NOMO-1 treated with DMSO at 0.1 percent for 48 hours (cell line): ENCODE measurements around the gene SPRYD3.
"Not testable (repeated sequence)": the region's sequence is repeated elsewhere in the genome, so short reads cannot be mapped to it uniquely, and the experiment has no call there.

Experiments
- DNase-seq: peaks from one replicate; lab custom pipeline; 2025; ENCODE audit not compliant: unreplicated experiment; lab: John Stamatoyannopoulos, UW

Gene SPRYD3, protein sequence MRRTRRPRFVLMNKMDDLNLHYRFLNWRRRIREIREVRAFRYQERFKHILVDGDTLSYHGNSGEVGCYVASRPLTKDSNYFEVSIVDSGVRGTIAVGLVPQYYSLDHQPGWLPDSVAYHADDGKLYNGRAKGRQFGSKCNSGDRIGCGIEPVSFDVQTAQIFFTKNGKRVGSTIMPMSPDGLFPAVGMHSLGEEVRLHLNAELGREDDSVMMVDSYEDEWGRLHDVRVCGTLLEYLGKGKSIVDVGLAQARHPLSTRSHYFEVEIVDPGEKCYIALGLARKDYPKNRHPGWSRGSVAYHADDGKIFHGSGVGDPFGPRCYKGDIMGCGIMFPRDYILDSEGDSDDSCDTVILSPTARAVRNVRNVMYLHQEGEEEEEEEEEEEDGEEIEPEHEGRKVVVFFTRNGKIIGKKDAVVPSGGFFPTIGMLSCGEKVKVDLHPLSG

DNA sequence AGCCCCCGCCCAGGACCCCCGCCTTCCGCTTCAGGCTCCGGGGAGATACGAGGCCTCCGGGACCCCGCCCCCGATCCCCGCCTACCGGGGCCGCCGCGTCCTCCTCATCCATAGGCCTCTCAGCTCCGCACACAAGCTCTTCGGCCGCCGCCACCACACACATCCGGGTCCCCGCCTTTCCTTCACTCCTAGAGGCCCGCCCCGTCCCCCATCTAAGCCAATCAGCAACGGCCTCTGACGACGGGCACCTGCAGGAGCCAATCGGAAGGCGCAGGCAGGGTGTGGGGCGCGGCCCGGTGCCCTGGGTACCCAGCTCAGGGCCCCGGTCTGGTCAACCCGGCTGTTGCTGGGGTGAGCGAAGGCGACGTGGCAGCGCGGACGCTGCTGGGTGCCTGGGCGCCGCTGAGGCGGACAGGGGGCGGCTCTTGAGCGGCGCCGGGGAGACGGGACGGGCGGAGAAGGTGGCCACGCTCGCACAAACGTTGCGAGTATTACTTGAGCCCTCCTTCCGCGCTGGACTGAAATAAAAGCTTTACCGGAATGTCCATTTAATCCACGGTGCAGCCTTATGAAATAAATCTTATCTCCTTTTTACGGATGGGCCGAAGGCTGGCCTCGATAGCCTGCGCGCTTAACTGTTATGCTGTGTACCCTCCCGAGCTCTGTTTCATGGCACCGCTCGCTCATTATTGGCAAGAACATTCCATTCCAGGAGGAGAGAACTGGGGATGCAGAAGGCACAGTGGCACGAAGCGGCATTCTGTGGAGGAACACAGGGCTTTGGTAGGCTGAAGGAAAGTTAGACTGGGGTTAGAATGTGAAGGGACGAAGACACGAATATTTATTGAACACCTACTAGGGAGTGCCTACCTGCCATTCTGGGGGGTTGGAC is at the start of gene SPRYD3:
SPRYD3 (minus strand) TSS at position 165 of the 892 bp plus-strand sequence; CDS start at position 108, 57 bp downstream.
- DNase-seq: peak; percentile 96

DNA sequence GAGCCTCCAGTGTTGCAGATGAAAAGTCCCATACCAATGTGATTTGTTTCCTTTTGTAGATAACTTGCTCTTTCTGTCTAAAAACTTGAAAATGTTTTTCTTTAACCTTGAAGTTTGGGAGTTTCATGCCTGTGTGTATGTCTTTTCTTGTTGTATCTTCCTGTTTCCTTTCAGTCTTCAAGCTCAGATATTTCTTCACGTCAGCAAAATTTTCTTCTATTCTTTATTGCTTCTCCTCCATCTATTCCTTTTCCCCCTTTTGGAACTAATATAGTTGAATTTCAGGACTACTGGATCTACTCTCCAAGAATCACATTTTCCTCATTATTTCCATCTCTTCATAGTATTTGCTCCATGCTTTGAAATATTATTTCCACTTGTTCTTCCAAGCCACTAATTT is 48.0 kb upstream of the SPRYD3 start:
- DNase-seq: no peak

DNA sequence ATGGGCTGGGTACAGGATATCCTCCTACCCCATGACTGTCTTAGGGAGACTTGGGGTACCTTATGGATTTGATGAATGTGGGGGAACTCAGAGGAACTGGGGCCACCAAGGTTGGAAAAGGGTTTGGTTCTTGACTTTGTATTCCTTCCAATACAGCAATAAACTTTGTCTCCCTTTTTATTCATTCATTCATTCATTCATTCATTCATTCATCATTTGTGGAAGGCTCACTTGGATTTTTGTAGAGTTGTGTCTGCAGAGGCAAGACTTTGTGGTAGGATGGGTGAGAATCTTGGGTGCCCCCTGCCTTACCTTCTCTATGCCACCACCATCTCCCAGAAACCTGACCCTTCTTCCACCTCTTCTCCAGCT is 45.1 kb upstream of the SPRYD3 start:
- DNase-seq: no peak

DNA sequence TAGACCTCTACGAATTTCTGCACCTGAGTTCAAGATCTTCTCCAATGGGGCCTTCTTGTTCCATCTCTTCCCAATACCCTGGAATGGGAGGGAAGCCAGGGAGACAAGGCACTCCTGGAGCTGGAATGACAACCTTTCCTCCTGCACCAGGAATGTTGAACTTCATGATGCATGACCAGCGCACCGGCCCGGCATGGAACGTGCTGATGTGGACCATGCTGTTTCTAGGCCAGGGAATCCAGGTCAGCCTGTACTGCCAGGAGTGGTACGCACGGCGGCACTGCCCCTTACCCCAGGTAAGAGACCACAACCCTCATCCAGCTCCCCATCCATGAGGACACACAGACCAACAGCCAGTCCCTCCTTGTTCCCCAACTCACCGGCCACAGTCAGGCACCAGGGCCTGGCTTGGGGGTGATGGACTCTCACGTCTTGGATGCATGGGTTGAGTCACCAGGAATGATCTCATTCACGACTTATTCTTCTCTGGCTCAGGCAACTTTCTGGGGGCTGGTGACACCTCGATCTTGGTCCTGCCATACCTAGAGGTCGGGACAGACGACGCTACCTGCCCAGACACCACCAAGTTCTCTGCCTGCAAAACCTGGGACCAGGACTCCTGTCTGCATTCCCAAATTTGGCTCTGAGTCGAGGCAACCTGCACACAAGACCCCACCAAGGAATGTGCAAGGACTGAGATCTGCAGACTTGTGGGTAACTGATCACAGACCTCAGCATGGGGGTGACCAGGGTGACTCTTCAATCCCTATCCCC is 44.6 kb upstream of the SPRYD3 start:
- no peak for DNase-seq

DNA sequence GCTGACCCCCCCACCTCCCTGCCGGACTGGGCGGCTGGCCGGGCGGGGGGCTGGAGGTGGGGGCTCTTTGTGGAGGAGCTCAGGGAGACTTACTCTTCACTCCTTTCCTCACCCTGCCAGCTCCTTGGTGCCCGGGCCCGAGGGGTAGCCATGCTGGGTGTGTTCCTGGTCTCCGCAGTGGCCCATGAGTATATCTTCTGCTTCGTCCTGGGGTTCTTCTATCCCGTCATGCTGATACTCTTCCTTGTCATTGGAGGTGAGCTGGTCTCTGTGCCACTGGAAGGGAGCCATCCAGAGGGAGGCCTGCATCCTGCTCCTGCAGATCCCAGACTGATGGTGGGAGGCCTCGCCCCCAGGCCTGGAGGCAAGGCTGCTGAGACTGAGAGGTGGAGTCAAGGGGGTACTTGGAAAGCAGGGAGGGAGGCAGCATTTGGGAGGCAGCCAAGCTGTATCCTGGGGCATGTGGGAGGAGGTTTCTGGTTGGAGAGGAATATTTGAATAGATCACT is 43.8 kb upstream of the SPRYD3 start:
- DNase-seq: no peak

DNA sequence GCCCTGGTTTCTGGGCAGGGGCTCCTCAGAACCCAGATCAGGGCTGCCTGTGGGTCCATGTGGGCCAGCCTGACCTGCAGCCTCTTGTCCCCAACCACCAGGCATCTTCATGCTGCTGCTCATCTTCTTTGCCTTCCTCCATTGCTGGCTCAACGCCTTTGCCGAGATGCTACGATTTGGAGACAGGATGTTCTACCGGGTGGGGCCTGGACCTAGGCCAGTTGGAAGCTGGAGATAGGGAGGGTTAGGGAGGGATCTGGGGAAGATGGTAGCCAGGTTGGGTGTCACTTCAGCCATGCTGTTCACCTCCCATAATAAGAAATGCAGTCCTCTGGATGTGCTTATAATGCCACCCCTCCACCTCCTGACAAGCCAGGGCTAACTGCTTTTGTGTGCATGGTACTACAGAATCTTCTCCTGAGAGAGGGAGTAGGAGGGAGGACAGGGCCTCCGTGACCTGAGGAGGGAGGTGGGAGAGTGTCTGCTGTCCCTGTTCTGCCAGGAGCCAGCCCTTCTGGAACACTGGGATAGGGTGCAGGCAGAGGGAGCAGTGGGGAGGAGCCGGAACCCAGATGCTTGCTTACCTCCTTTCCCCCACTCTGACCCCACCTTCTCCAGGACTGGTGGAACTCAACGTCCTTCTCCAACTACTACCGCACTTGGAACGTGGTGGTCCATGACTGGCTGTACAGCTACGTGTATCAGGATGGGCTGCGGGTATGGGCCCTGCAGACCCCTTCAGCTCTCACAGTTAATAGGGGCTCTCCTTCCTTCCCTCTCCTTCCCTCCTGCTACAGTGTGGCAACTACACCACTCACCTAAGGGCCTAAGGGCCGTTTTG is 41.7 kb upstream of the SPRYD3 start:
- no peak for DNase-seq

DNA sequence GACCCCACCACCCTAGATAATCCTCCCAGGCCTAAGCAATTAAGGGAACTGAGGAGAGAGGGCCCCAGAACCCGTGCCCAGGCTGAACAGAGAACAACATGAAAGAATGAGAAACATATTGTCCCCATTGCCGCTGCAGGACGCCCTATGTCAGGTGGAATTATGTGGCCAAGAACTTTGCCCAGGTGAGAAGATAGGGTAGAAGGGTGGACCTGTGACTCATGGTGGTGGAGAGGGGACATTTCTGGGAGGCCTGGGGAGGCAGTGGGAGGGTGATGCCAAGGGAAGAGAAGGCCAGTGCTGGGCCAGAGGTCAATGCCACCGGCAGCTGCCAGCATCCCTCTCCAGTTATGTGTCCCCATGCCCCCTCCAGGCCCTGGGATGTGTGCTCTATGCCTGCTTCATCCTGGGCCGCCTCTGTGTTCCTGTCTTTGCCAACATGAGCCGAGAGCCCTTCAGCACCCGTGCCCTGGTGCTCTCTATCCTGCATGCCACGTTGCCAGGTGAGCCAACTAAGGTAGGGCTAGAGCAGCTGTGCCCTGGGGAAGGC is 39.6 kb upstream of the SPRYD3 start:
- no peak for DNase-seq

DNA sequence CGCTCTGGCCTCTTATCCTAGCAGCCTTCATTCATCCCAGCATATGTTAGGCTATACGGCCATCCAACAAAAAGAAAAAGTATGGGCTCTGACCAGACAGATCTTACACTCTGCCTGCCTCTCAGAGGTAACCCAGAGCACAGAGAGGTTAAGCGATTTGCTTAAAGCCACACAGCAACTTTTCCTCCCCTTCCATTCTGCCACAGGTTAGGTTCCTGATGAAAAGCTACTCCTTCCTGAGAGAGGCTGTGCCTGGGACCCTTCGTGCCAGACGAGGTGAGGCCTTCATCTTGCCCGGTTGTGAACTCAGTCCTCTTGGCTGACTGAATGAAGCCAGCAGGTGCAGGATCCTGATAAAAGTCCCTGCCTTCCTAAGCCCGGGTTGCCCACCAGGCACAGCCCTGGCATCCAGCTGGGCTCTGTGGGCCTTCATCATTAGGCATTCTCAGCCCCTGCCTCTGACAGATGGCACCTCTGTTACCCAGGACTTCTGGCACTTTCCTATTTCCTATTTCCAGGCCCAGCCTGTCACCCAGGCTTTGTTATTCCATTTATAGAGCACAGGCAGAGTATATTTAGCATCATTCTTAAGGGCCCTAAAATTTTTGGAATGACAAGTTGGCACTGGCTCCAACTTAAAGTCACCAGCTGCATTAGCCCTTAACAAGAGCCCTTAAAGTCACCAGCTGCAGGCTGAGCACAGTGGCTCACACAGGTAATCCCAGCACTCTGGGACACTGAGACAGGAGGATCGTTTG is 36.9 kb upstream of the SPRYD3 start:
- DNase-seq: no peak

DNA sequence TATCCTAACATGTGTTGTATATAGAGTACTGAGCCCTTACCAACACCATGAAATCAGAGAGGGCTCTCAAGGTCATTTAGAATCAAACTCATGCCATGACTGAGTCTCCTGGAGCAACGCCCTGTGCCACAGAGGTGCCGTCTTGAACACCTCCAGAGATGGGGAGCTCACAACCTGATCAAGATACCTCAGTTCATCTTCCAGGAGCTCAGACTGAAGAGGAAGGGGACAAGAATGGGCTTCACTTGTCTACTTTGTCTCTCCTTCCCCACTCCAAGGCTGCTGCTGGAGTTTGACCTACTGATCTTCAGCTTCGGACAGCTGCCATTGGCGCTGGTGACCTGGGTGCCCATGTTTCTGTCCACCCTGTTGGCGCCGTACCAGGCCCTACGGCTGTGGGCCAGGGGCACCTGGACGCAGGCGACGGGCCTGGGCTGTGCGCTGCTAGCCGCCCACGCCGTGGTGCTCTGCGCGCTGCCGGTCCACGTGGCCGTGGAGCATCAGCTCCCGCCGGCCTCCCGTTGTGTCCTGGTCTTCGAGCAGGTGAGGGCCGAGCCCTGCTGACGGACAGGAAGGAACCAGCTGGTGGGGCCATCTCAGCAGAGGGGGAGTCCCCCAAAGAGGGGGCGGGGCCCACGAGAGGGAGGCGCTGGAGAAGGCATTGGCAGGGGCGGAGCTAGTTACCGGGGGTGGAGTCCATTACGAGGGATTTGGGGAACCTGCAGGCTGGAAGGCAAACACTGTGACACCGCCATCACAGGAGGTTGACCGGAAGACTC is 36.1 kb upstream of the SPRYD3 start:
- DNase-seq: no peak

DNA sequence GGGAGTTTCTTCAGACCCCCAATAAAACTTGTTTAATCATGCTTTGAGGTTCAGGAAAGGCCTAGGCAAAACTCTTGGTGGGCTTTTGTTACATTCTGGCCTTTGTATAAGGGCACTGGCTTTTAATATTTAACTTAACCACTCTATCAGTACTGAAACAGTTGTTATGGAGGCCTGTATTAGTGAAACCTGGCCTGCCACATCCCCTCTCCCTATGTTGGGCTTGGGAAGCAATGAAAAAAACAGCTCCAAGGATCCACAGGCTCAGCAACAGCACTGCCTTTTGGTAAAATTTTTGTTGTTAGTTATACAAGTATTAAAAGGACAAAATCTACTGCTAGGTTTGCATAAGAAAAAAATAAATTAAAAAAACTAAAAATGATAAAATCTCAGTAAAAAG is 34.8 kb upstream of the SPRYD3 start:
- DNase-seq: no peak

DNA sequence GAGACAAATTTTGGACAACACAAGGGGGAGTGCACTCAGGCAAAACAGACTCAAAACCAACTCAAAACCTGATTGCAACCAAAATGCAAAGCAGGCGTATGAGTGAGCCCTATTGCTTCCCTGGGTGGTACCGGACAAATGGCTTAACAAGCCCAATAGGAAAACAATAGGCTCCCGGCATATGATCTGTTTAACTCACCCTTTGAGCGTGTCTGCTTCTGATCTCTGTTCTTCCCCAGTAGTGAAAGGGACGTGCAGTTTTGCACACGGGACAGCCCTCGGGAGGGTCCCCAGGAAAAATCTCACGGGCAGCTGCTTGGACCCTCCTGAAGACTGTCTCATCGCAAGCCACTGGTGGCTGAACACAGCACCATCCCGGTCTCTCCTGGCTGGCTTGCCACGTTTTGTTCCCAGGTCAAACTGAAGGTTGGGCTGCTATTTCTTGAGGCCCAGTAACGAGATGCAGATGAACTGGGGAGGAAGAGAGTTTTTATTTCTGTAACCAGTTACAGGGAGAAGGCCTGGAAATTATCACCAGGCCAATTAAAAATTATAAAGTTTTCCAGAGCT is 34.0 kb upstream of the SPRYD3 start:
- DNase-seq: no peak

DNA sequence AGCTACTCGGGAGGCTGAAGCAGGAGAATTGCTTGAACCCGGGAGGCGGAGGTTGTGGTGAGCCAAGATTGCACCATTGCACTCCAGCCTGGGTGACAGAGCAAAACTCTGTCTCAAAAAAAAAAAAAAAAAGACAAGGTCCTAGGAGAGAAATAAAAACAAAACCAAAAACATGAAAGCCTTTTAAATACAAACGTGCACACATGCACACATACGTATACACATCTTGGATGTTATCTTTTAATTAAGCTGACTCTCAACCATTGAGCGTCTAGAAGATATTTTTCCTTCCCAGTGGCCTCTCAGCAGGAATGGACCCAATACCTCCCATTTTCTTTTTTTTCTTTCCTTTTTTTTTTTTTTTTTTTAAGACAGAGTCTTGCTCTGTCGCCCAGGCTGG is 33.2 kb upstream of the SPRYD3 start:
- not testable (repeated sequence) for DNase-seq

DNA sequence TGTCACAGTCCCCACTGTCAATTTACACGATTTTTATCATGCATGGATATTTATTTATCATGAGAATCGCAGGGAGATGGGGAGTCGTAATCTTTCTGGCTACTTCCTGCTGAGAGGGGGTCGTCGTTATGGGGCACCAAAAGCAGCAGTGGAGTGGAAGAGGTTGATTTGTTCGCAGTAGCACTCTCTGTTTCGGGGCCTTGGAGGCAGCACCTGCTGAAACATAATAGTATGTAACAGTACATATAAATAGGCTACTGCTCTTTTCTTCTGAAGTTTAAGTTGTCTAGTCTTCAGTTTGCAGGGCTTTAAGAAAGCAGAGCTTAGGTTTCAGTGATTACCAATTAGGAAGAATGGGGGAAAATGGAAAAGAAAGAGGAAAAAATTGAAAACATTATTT is 27.9 kb upstream of the SPRYD3 start:
- DNase-seq: no peak

DNA sequence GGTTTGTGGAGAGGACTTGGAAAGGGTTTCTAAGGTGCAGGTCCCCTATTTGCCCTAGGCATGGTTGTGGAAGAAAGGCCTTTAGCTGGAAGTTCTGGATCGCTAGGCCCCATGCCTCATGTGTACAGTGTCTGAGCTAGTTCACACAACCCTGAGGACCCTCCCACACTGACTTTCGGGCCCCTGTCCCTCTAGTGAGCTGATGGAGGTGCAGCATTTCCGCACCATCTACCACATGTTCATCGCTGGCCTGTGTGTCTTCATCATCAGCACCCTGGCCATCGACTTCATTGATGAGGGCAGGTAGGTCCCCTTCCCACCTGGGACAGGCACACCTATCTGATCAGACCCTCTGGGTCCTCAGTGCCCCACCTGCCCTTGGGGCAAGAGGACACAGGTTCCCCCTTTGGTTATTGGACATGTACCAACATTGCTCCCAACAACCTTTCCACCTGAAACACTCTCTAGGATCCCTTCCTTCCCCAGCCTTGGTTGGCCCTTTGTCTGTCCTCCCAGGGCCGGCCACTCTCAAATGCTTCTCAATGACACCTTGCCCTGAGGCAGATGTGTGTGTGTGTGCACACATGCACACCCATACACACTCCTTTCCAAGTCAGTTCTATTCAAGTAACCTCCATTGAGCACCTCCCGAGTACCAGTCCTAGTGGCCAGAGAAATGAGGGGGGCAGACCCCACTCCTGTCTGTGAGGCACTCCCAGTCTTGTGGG is 26.7 kb upstream of the SPRYD3 start:
- no peak for DNase-seq

DNA sequence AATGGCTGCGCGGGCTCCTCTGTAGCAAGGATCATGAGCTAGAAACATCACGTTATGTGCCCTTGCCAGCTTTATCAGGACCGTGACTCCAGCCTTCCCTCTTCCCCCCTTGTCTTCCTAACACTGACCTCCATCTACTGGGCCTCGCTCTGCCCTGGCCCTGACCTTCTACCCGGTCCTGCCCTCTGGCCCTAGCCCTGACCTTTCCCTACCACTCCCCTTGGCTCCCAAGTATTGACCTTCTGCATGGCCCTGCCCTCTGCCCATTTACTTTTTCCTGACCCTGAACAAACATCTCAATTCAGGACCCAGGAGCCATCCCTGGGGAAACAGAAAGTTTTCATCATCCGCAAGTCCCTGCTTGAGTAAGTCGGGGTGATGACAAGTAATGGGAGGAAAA is 26.1 kb upstream of the SPRYD3 start:
- DNase-seq: no peak

DNA sequence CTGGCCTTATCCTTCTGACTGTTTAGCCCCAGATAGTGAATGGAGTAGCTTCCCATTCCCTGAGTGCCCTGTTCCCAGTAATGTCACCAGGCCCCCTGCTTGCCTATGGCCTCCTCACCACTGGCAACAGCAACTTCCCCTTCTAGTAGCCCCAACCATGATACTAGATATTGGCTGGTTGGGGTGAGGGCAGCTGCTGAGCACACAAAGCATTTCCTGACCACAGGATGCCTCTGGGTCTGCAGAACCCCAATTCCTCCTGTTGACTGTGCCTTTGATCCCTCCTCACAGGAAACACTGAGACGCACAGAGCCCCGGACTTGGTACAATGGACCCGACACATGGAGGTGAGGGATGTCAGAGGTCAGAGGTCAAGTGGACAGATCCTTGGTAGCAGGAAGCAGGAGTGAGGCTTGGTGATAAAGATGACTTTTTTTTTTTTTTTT is 24.7 kb upstream of the SPRYD3 start:
- DNase-seq: peak; percentile 60
